Measurements from ENCODE around the gene CITED1. TPM values are rescaled to one million over a fixed set of nuclear protein-coding genes. Genes with fewer than 3 reads are reported as not detected.
A peak's percentile ranks its signal among the peaks of the same experiment; 100 is the strongest.

CITED1 gene
- total RNA-seq, 2 experiments from 2014 or later: not detected

GRCh38 chrX:72260448-72260847, 45.3 kb downstream of the CITED1 start:
- ATAC-seq (no peak), DNase-seq (no peak)
- H3K4me1 Mint-ChIP-seq (ENCODE audit: low read depth): peaks cover 11% of the 10 kb centered on the region
- H3K27ac Mint-ChIP-seq: peak overlapping the region; percentile 3
- no peaks in the 10 kb centered on the region for H3K9me3 Mint-ChIP-seq (ENCODE audit: insufficient read depth)
- peaks cover 3% of the 10 kb centered on the region for H3K36me3 Mint-ChIP-seq (ENCODE audit: low read depth)
- no peak overlapping the region for H3K4me3 Mint-ChIP-seq
- peaks cover 15% of the 10 kb centered on the region for H3K27me3 Mint-ChIP-seq (ENCODE audit: low read depth)
- ChIA-PET CTCF (interaction anchor here (0.9 kb wide), 1 partner anchor 17 kb away, joined by 3 read pairs; the partner anchor contains the start of gene RPS4X), POLR2A (no interaction called here)

- Mint-ChIP-seq H3K4me1 (ENCODE audit: low read depth) (peaks cover 12% of the 10 kb centered on the region), H3K27ac (no peak overlapping the region), H3K36me3 (ENCODE audit: low read depth) (no peaks in the 10 kb centered on the region), H3K4me3 (no peak overlapping the region), H3K9me3 (ENCODE audit: insufficient read depth) (no peaks in the 10 kb centered on the region), H3K27me3 (ENCODE audit: low read depth) (peaks cover 26% of the 10 kb centered on the region)
- DNase-seq (no peak), ATAC-seq (no peak)
- CTCF ChIA-PET: no interaction called here
- POLR2A ChIA-PET: no interaction called here
These were observed 47.5 kb downstream of the CITED1 start for GRCh38 chrX:72258174-72258573.

- no peaks in the 10 kb centered on the region for H3K9me3 Mint-ChIP-seq (ENCODE audit: insufficient read depth)
- no peak for DNase-seq
- peaks cover 31% of the 10 kb centered on the region for H3K27me3 Mint-ChIP-seq (ENCODE audit: low read depth)
- ATAC-seq: no peak
- POLR2A ChIA-PET: no interaction called here
- H3K4me1 Mint-ChIP-seq (ENCODE audit: low read depth): peaks cover 3% of the 10 kb centered on the region
- H3K4me3 Mint-ChIP-seq: no peak overlapping the region
- no peak overlapping the region for H3K27ac Mint-ChIP-seq
- CTCF ChIA-PET: no interaction called here
- H3K36me3 Mint-ChIP-seq (ENCODE audit: low read depth): no peaks in the 10 kb centered on the region
These were observed 49.9 kb downstream of the CITED1 start for GRCh38 chrX:72255864-72256263.

DNA sequence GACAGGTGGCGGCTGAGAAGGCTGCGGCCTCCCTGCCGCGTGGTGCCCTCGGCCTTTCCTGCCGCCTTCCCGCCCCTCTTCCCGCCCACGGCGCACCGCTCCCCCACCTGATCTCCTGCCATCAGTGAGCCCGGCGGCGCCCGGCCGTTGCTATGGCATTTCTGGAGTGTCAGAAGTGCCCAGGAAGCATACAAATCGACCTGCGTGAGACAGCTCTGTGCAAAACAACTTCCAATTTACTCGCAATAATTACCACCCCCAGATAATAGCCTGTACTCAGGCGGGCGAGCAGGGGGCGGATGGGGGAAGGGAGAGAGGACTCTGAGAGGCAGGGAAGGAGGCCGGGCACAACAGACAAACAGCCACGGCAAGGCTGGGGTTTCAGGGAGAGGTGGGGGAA, 50.3 kb downstream of the CITED1 start:
- ChIA-PET CTCF (interaction anchor here (0.9 kb wide), 1 partner anchor 22 kb away, joined by 3 read pairs; the partner anchor contains the start of gene RPS4X), POLR2A (no interaction called here)
- ATAC-seq: no peak
- H3K27ac Mint-ChIP-seq: no peak overlapping the region
- H3K4me1 Mint-ChIP-seq (ENCODE audit: low read depth): peaks cover 3% of the 10 kb centered on the region
- peaks cover 31% of the 10 kb centered on the region for H3K27me3 Mint-ChIP-seq (ENCODE audit: low read depth)
- no peaks in the 10 kb centered on the region for H3K9me3 Mint-ChIP-seq (ENCODE audit: insufficient read depth)
- no peak for DNase-seq
- H3K4me3 Mint-ChIP-seq: no peak overlapping the region
- H3K36me3 Mint-ChIP-seq (ENCODE audit: low read depth): no peaks in the 10 kb centered on the region

- Mint-ChIP-seq H3K4me1 (ENCODE audit: low read depth) (peaks cover 3% of the 10 kb centered on the region), H3K9me3 (ENCODE audit: insufficient read depth) (no peaks in the 10 kb centered on the region), H3K36me3 (ENCODE audit: low read depth) (no peaks in the 10 kb centered on the region), H3K4me3 (no peak overlapping the region), H3K27ac (no peak overlapping the region), H3K27me3 (ENCODE audit: low read depth) (peaks cover 31% of the 10 kb centered on the region)
- ChIA-PET CTCF (interaction anchor here (0.9 to 2.0 kb wide), 2 partner anchors 10 to 22 kb away, joined by 3 to 10 read pairs; partner anchors contain the start of gene RPS4X), POLR2A (no interaction called here)
- ATAC-seq: no peak
- no peak for DNase-seq
These were observed 50.9 kb downstream of the CITED1 start for GRCh38 chrX:72254816-72255215.

- DNase-seq (no peak), ATAC-seq (no peak)
- Mint-ChIP-seq H3K9me3 (ENCODE audit: insufficient read depth) (no peaks in the 10 kb centered on the region), H3K27me3 (ENCODE audit: low read depth) (peaks cover 31% of the 10 kb centered on the region), H3K4me3 (no peak overlapping the region), H3K4me1 (ENCODE audit: low read depth) (peaks cover 3% of the 10 kb centered on the region), H3K36me3 (ENCODE audit: low read depth) (no peaks in the 10 kb centered on the region), H3K27ac (no peak overlapping the region)
- CTCF ChIA-PET: interaction anchor here (2.0 kb wide), 1 partner anchor 8 kb away, joined by 10 read pairs; no protein-coding TSS in a partner anchor
- POLR2A ChIA-PET: interaction anchor here (0.6 kb wide), 1 partner anchor 23 kb away, joined by 3 read pairs; the partner anchor contains the start of gene RPS4X
These were observed 52.0 kb downstream of the CITED1 start for GRCh38 chrX:72253686-72254085.

Other genes starting within 250 kb of the CITED1 start
- gene RTL5, start 174.0 kb downstream of the CITED1 start, total RNA-seq: under 1 TPM; 0.05 to 0.08 TPM
- gene PIN4, start 124.2 kb downstream of the CITED1 start, total RNA-seq: 1 to 10 TPM; 6.9 to 7.0 TPM
- gene ERCC6L, start 66.9 kb downstream of the CITED1 start, total RNA-seq: 10 to 100 TPM; 13.8 to 14.4 TPM
- gene RPS4X, start 28.7 kb downstream of the CITED1 start, total RNA-seq: 100 to 1,000 TPM; 848 to 853 TPM